Parathyroid adenoma (tissue), 2 donors: ENCODE results near the gene INF2.

Source experiments
- H2AFZ ChIP-seq: fragments of 300-600 bp; sonication (generic); one replicate; pipeline ENCODE4 v1.7.0; 2017; ENCODE audit warnings: antibody characterized with exemption, mild to moderate bottlenecking
- H3K27ac ChIP-seq: fragments of 300-600 bp; sonication (generic); one replicate; pipeline ENCODE4 v1.7.0; 2017
- H3K27me3 ChIP-seq: fragments of 300-600 bp; sonication (generic); one replicate; pipeline ENCODE4 v1.7.0; 2017; ENCODE audit warnings: low read length; ENCODE audit not compliant: control insufficient read depth, insufficient read depth
- H3K36me3 ChIP-seq: fragments of 300-600 bp; sonication (generic); one replicate; pipeline ENCODE4 v1.7.0; 2017; ENCODE audit warnings: low read length; ENCODE audit not compliant: control insufficient read depth, insufficient read depth
- H3K4me1 ChIP-seq: fragments of 300-600 bp; sonication (generic); one replicate; pipeline ENCODE4 v1.7.0; 2017; ENCODE audit warnings: control low read depth
- H3K4me2 ChIP-seq: fragments of 300-600 bp; sonication (generic); one replicate; pipeline ENCODE4 v1.7.0; 2017; ENCODE audit warnings: low read length
- H3K4me3 ChIP-seq: fragments of 300-600 bp; sonication (generic); one replicate; pipeline ENCODE4 v1.7.0; 2017; ENCODE audit warnings: low read depth, low read length
- H3K79me2 ChIP-seq: fragments of 300-600 bp; sonication (generic); one replicate; pipeline ENCODE4 v1.7.0; 2017; ENCODE audit warnings: control low read depth
- H3K9ac ChIP-seq: fragments of 300-600 bp; sonication (generic); one replicate; pipeline ENCODE4 v1.7.0; 2017; ENCODE audit warnings: mild to moderate bottlenecking
- H3K9me3 ChIP-seq: fragments of 300-600 bp; sonication (generic); one replicate; pipeline ENCODE4 v1.7.0; 2017; ENCODE audit warnings: low read length; ENCODE audit not compliant: control insufficient read depth
- CTCF ChIP-seq: fragments of 300-600 bp; sonication (generic); IDR thresholded peaks from one replicate; pipeline ENCODE4 v1.7.0; 2017; ENCODE audit warnings: antibody characterized with exemption, mild to moderate bottlenecking
- donor health status: primary hyperparathyroidism.

INF2 gene

GRCh38 chr14:104718147-104718546, 28.7 kb downstream of the INF2 start:
- no peaks in the 10 kb centered on the region for H3K36me3 ChIP-seq
- H3K27ac ChIP-seq: no peak overlapping the region
- H3K27me3 ChIP-seq: no peaks in the 10 kb centered on the region
- H3K9ac ChIP-seq: no peak overlapping the region
- no peaks in the 10 kb centered on the region for H3K79me2 ChIP-seq
- no peaks in the 10 kb centered on the region for H3K9me3 ChIP-seq
- no peaks in the 10 kb centered on the region for H3K4me1 ChIP-seq
- H3K4me2 ChIP-seq: no peak overlapping the region
- no peak for TF ChIP-seq CTCF
- H3K4me3 ChIP-seq: no peak overlapping the region
- no peak overlapping the region for H2AFZ ChIP-seq

DNA sequence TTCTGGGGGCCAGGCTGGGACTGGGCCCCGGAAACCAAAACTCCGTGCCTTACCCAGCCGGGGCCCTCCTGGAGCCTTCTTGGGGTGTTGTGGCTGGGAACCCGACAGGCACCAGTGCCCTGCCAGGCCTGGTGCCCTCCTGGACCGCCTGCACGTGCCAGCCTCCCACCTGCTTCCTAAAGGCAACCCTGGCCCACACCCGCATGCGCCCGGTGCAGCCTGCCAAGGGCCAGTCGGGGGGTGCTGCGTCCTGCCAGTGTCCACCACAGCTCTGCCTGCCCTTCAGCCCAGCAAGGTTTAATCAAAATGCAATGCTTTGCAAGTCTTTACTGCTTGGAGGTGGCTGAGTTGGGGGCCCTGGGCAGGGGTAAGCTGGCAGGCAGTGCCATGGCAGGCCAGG, 29.5 kb downstream of the INF2 start:
- H3K4me1 ChIP-seq: no peaks in the 10 kb centered on the region
- H3K4me2 ChIP-seq: no peak overlapping the region
- H3K27me3 ChIP-seq: no peaks in the 10 kb centered on the region
- no peak for TF ChIP-seq CTCF
- no peak overlapping the region for H3K9ac ChIP-seq
- H3K4me3 ChIP-seq: no peak overlapping the region
- H3K27ac ChIP-seq: no peak overlapping the region
- no peak overlapping the region for H2AFZ ChIP-seq
- H3K79me2 ChIP-seq: no peaks in the 10 kb centered on the region
- H3K9me3 ChIP-seq: no peaks in the 10 kb centered on the region
- H3K36me3 ChIP-seq: no peaks in the 10 kb centered on the region

GRCh38 chr14:104719343-104719742, 29.9 kb downstream of the INF2 start:
- Histone ChIP-seq H3K4me2 (no peak overlapping the region), H3K36me3 (no peaks in the 10 kb centered on the region), H2AFZ (no peak overlapping the region), H3K9ac (no peak overlapping the region), H3K9me3 (no peaks in the 10 kb centered on the region), H3K4me1 (no peaks in the 10 kb centered on the region), H3K79me2 (no peaks in the 10 kb centered on the region), H3K27me3 (no peaks in the 10 kb centered on the region), H3K4me3 (no peak overlapping the region), H3K27ac (no peak overlapping the region)
- no peak for TF ChIP-seq CTCF

GRCh38 chr14:104721505-104722431, 32.4 kb downstream of the INF2 start:
- no peak overlapping the region for H3K9ac ChIP-seq

More at GRCh38 chr14:104721505-104722431, 32.4 kb downstream of the INF2 start:
- TF ChIP-seq CTCF: no peak
- no peak overlapping the region for H3K27ac ChIP-seq
- H3K27me3 ChIP-seq: no peaks in the 10 kb centered on the region
- H3K4me1 ChIP-seq: peaks cover 5% of the 10 kb centered on the region
- H3K79me2 ChIP-seq: no peaks in the 10 kb centered on the region
- no peaks in the 10 kb centered on the region for H3K9me3 ChIP-seq
- no peak overlapping the region for H3K4me3 ChIP-seq
- H3K4me2 ChIP-seq: no peak overlapping the region
- H2AFZ ChIP-seq: no peak overlapping the region
- no peaks in the 10 kb centered on the region for H3K36me3 ChIP-seq
